T-helper 2 cell treated with Interferon-gamma antibody and Interleukin-4, amounts not matched to agents 5 μg/mL and 100 μg/mL, for 36 hours (primary cell): ENCODE measurements around the gene SYNE2.
A peak's percentile ranks its signal among the peaks of the same experiment; 100 is the strongest.

Experiments
- DNase-seq: peaks from one replicate; pipeline ENCODE4 v3.0.0; 2021; ENCODE audit warnings: low spot score
- H3K27ac Mint-ChIP-seq: one replicate; pipeline ENCODE4 v1.8.0; 2021; ENCODE audit warnings: mild to moderate bottlenecking, mixed read lengths
- H3K27me3 Mint-ChIP-seq: one replicate; pipeline ENCODE4 v1.8.0; 2021; ENCODE audit warnings: low read depth, mixed read lengths
- H3K36me3 Mint-ChIP-seq: one replicate; pipeline ENCODE4 v1.8.0; 2021; ENCODE audit warnings: low read depth, mixed read lengths
- H3K4me1 Mint-ChIP-seq: one replicate; pipeline ENCODE4 v1.8.0; 2021; ENCODE audit warnings: low read depth, mixed read lengths
- H3K4me3 Mint-ChIP-seq: one replicate; pipeline ENCODE4 v1.8.0; 2022; ENCODE audit warnings: mild to moderate bottlenecking, moderate library complexity, mixed read lengths
- H3K9me3 Mint-ChIP-seq: one replicate; pipeline ENCODE4 v1.8.0; 2021; ENCODE audit warnings: mixed read lengths

Gene SYNE2

GRCh38 chr14:63940387-63940786, 87.6 kb downstream of the SYNE2 start:
- Mint-ChIP-seq H3K4me1 (peaks cover 22% of the 10 kb centered on the region), H3K36me3 (peaks cover 20% of the 10 kb centered on the region), H3K27me3 (no peaks in the 10 kb centered on the region), H3K27ac (peak overlapping the region; percentile 85), H3K9me3 (no peaks in the 10 kb centered on the region), H3K4me3 (peak overlapping the region; percentile 54)
- DNase-seq: no peak

- H3K27me3 Mint-ChIP-seq: no peaks in the 10 kb centered on the region
- peaks cover 22% of the 10 kb centered on the region for H3K4me1 Mint-ChIP-seq
- no peaks in the 10 kb centered on the region for H3K9me3 Mint-ChIP-seq
- H3K36me3 Mint-ChIP-seq: peaks cover 20% of the 10 kb centered on the region
- no peak for DNase-seq
- peak overlapping the region; percentile 55 for H3K27ac Mint-ChIP-seq
- peak overlapping the region; percentile 12 for H3K4me3 Mint-ChIP-seq
Measured at GRCh38 chr14:63941023-63941422, 88.2 kb downstream of the SYNE2 start.

- Mint-ChIP-seq H3K4me1 (peaks cover 6% of the 10 kb centered on the region), H3K36me3 (peaks cover 30% of the 10 kb centered on the region), H3K27me3 (no peaks in the 10 kb centered on the region), H3K27ac (no peak overlapping the region), H3K4me3 (no peak overlapping the region), H3K9me3 (no peaks in the 10 kb centered on the region)
- DNase-seq: no peak
Measured at GRCh38 chr14:63949696-63950095, 96.9 kb downstream of the SYNE2 start.

GRCh38 chr14:63951021-63951420, 98.2 kb downstream of the SYNE2 start:
- no peak for DNase-seq
- Mint-ChIP-seq H3K4me1 (peaks cover 6% of the 10 kb centered on the region), H3K27me3 (no peaks in the 10 kb centered on the region), H3K9me3 (no peaks in the 10 kb centered on the region), H3K27ac (no peak overlapping the region), H3K36me3 (peaks cover 31% of the 10 kb centered on the region), H3K4me3 (no peak overlapping the region)

GRCh38 chr14:63951429-63951828, 98.6 kb downstream of the SYNE2 start:
- H3K4me3 Mint-ChIP-seq: no peak overlapping the region
- H3K9me3 Mint-ChIP-seq: no peaks in the 10 kb centered on the region
- H3K27ac Mint-ChIP-seq: no peak overlapping the region
- H3K4me1 Mint-ChIP-seq: peaks cover 6% of the 10 kb centered on the region
- no peak for DNase-seq
- no peaks in the 10 kb centered on the region for H3K27me3 Mint-ChIP-seq
- H3K36me3 Mint-ChIP-seq: peaks cover 32% of the 10 kb centered on the region

- Mint-ChIP-seq H3K9me3 (no peaks in the 10 kb centered on the region), H3K4me1 (peaks cover 6% of the 10 kb centered on the region), H3K27ac (no peak overlapping the region), H3K4me3 (no peak overlapping the region), H3K27me3 (no peaks in the 10 kb centered on the region), H3K36me3 (peaks cover 35% of the 10 kb centered on the region)
- DNase-seq: no peak
Measured at GRCh38 chr14:63952053-63952932, 99.5 kb downstream of the SYNE2 start.

GRCh38 chr14:63952933-63953437, 100.2 kb downstream of the SYNE2 start:
- Mint-ChIP-seq H3K4me3 (no peak overlapping the region), H3K4me1 (peaks cover 6% of the 10 kb centered on the region), H3K36me3 (peaks cover 33% of the 10 kb centered on the region), H3K27ac (no peak overlapping the region), H3K9me3 (no peaks in the 10 kb centered on the region), H3K27me3 (no peaks in the 10 kb centered on the region)
- no peak for DNase-seq

- Mint-ChIP-seq H3K4me1 (peaks cover 6% of the 10 kb centered on the region), H3K36me3 (peaks cover 28% of the 10 kb centered on the region), H3K27me3 (no peaks in the 10 kb centered on the region), H3K4me3 (no peak overlapping the region), H3K27ac (no peak overlapping the region), H3K9me3 (no peaks in the 10 kb centered on the region)
- no peak for DNase-seq
Measured at GRCh38 chr14:63956326-63956725, 103.5 kb downstream of the SYNE2 start.

- Mint-ChIP-seq H3K36me3 (peaks cover 15% of the 10 kb centered on the region), H3K27ac (no peak overlapping the region), H3K4me3 (no peak overlapping the region), H3K4me1 (no peaks in the 10 kb centered on the region), H3K27me3 (no peaks in the 10 kb centered on the region), H3K9me3 (no peaks in the 10 kb centered on the region)
- no peak for DNase-seq
Measured at GRCh38 chr14:63960926-63961567, 108.2 kb downstream of the SYNE2 start.

- DNase-seq: no peak
- Mint-ChIP-seq H3K27ac (no peak overlapping the region), H3K27me3 (no peaks in the 10 kb centered on the region), H3K9me3 (no peaks in the 10 kb centered on the region), H3K36me3 (peaks cover 11% of the 10 kb centered on the region), H3K4me3 (no peak overlapping the region), H3K4me1 (no peaks in the 10 kb centered on the region)
Measured at GRCh38 chr14:63962906-63963305, 110.1 kb downstream of the SYNE2 start.

- Mint-ChIP-seq H3K27ac (no peak overlapping the region), H3K9me3 (no peaks in the 10 kb centered on the region), H3K4me1 (no peaks in the 10 kb centered on the region), H3K4me3 (no peak overlapping the region), H3K36me3 (peaks cover 13% of the 10 kb centered on the region), H3K27me3 (no peaks in the 10 kb centered on the region)
- DNase-seq: no peak
Measured at GRCh38 chr14:63963439-63963838, 110.6 kb downstream of the SYNE2 start.

GRCh38 chr14:63964113-63964512, 111.3 kb downstream of the SYNE2 start:
- H3K9me3 Mint-ChIP-seq: no peaks in the 10 kb centered on the region
- H3K27me3 Mint-ChIP-seq: no peaks in the 10 kb centered on the region
- H3K36me3 Mint-ChIP-seq: peaks cover 13% of the 10 kb centered on the region
- H3K4me3 Mint-ChIP-seq: no peak overlapping the region
- H3K27ac Mint-ChIP-seq: no peak overlapping the region
- no peak for DNase-seq
- no peaks in the 10 kb centered on the region for H3K4me1 Mint-ChIP-seq

- Mint-ChIP-seq H3K9me3 (no peaks in the 10 kb centered on the region), H3K4me3 (no peak overlapping the region), H3K27me3 (no peaks in the 10 kb centered on the region), H3K4me1 (no peaks in the 10 kb centered on the region), H3K36me3 (peaks cover 14% of the 10 kb centered on the region), H3K27ac (no peak overlapping the region)
- no peak for DNase-seq
Measured at GRCh38 chr14:63966407-63966806, 113.6 kb downstream of the SYNE2 start.

GRCh38 chr14:63972323-63972932, 119.6 kb downstream of the SYNE2 start:
- Mint-ChIP-seq H3K4me3 (no peak overlapping the region), H3K4me1 (no peaks in the 10 kb centered on the region), H3K27ac (no peak overlapping the region), H3K27me3 (peaks cover 2% of the 10 kb centered on the region), H3K9me3 (no peaks in the 10 kb centered on the region), H3K36me3 (peaks cover 18% of the 10 kb centered on the region)
- DNase-seq: no peak
